Fibroblast of the aortic adventitia (primary cell): ENCODE measurements around the gene TGIF1. TPM values are rescaled to one million over a fixed set of nuclear protein-coding genes. Genes with fewer than 3 reads are reported as not detected.

Source experiments
- DNase-seq: peaks from one replicate; pipeline ENCODE4 v3.0.0-alpha.2; 2010; ENCODE audit warnings: low read depth
- H3K4me3 ChIP-seq: 2 replicates; pipeline ENCODE4 v1.5.1; 2011; ENCODE audit warnings: low read depth, mild to moderate bottlenecking, control low read depth, low read length, moderate library complexity
- total RNA-seq: library from RNA; depleted of rRNA; stranded (reverse); fragments of >200 nt; gene quantifications from 2 replicates; pipeline ENCODE4 v1.2.3, GENCODE V29; 2012; ENCODE audit warnings: low replicate concordance
- TF ChIP-seq, protein P1 (sequence below): IDR thresholded peaks from 2 replicates; pipeline ENCODE4 v1.5.1; 2011; ENCODE audit warnings: mild to moderate bottlenecking, low read length, control low read depth, inconsistent platforms; ENCODE audit not compliant: insufficient read depth

The TGIF1 gene
- total RNA-seq, 1 donor: 106 TPM

DNA sequence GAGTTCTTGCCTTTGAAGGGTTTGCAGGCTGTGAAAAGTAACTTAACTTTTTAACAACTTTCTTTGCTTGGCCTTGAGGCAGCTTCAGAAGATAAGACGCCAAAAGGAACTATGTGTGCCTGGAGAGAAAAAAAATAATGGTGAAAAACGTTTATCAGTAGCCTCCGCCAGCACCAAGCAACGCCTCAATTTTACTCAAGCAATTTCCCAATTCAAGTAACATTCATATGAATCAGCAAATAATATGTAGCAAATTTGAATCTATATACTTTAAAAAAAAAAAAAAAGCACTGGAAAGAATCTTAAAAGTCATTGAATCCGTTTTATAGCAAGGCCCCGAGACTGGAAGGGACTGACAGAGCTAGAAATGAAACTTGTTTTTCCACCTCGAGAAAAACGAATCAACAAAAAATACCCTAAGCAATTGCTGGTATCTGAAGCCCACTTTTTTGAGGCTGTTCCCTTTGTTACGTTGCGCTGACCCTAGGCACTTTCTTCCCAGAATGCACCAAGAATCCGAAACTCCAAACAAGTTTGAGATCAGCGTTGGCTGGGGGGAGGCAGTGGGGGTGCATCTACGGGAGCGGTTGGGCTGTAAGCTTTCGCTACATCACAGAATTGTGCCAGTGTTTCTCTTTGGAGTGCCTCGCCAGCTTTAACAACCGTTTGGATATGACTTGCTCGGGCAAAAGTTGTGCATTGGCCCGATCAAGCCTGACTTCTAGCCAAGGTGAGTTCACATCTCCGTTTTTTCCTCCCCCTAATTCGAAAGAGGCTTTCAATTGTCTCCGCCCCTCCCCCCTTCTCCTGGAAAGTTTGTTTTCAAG, 2.7 kb upstream of the TGIF1 start:
- DNase-seq: peak; percentile 92
- TF ChIP-seq, protein P1, sequence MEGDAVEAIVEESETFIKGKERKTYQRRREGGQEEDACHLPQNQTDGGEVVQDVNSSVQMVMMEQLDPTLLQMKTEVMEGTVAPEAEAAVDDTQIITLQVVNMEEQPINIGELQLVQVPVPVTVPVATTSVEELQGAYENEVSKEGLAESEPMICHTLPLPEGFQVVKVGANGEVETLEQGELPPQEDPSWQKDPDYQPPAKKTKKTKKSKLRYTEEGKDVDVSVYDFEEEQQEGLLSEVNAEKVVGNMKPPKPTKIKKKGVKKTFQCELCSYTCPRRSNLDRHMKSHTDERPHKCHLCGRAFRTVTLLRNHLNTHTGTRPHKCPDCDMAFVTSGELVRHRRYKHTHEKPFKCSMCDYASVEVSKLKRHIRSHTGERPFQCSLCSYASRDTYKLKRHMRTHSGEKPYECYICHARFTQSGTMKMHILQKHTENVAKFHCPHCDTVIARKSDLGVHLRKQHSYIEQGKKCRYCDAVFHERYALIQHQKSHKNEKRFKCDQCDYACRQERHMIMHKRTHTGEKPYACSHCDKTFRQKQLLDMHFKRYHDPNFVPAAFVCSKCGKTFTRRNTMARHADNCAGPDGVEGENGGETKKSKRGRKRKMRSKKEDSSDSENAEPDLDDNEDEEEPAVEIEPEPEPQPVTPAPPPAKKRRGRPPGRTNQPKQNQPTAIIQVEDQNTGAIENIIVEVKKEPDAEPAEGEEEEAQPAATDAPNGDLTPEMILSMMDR: no peak
- peak overlapping the region; percentile 68 for H3K4me3 ChIP-seq

DNA sequence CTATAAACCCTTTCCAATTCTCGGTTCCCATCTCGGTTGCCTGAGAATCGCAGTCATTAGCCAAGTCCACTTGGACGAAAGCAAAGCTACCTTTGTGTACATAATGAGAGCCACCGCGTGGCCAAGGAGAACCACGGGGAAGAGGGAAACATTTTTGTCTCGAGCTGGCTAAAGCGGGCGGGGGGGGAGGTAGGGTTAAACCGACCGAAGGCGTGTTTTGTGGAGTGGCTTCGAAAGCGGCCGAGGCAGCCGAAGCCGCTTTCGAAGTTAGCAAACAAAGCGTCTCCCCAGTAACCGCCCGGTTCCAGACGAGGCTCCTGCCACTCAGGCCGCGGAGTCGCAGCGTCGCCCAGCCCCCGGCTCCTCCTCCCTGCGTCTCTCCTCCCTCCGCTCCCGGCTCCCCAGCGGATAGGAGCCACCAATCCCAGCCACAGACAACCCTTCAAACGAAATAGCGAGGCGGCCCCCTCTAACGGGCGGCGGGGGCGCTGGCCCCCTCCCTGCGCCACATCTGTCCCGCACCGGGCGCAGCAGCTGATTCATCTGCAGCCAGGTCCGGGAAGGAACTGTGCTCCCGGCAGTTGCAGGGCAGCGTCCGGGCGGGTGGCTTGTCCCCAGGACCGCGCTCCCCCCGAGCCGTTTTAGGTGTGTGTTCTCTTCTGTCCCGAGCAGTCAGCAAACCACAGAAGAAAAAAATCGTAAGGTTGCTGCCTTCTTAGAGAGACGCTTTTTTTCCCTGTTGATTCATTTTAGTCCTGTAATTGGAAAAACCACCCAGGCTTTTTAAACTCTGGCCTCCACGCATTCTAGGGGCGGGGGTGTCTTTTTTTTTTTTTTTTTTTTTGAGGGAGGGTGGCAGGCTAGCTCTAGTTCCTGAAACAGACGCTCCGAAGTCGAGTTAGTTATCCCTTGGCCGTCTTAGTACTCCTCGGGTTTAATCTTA, 1.8 kb upstream of the TGIF1 start:
- peak overlapping the region; percentile 68 for H3K4me3 ChIP-seq
- TF ChIP-seq, protein P1: no peak
- DNase-seq: peak; percentile 96

DNA sequence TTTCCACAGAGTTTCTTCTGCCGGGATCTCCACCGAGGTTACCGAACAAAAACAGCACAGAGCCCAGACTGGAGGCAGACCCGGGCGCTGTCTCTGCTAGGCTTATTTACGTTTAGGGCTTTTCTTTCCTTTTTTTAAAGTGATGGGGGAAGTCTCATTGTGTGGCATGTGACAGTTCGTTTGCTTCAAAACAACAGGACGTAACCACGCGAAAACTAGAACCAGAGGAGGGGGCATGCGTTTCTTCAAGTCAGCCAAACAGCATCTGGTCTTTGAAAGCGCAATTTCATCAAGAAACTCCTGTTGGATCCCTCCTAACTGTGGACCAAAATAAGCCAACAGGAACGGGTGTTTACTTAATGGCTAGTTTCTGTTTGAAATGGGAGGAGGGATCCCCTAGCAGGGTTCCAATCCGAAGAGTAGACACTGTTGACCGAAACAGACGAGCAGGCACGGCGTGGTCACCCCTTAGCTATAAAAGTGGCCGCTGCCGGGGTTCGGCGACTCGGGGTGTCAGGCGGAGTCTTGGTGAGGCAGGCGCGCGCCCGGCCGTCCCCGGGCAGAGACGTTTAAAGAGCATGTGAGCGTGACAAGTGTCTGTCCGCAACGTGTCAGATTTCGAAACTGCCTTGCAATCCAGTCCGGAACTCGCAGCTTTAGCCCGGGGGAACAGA, 997 bp upstream of the TGIF1 start:
- TF ChIP-seq, protein P1: no peak
- peak; percentile 92 for DNase-seq
- H3K4me3 ChIP-seq: peak overlapping the region; percentile 68

DNA sequence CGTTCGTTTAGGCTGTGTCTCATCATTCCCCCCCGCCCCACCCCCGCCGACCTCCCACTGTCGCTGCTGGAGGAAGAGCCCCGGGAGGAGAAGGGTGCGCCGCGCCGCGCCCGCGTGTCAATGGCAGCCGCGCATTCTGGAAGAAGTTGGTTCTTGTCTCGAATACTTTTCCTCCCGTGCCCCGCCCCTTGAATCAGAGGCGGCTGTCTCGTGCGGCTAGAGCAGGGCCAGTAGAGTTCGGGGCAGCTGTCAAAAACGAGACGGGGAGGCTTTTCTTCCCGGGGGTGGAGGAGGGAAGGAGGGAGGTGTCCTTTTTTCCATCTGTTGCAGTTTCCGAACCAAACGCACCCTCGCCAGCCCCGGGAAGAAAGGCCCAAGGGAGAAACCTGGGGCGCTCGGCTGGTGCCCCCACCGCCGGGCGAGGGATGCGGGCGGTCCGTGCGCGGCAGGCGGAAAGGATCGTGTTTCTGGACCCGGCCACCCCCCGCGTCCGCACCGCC, 410 bp upstream of the TGIF1 start:
- peak; percentile 89 for DNase-seq
- H3K4me3 ChIP-seq: peak overlapping the region; percentile 68
- TF ChIP-seq, protein P1: no peak

DNA sequence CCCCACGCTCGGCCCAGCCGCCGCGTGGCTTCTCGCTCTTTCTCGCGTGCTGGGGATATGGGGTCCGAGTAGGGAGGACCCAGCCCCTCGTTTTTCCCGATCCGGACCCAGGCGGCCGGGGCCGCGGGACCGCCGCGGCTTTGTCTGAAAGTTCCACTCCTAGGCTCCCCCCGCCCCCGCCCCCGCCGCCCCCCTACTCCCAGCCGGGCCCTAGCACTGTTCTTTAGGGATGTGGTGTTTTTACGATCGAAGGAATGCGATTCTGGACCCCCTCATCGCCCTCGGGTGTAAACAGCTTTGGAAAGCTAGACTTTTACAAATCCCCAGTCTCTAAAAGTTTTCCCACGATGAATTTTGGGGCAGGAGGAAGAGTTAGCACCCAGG, 819 bp downstream of the TGIF1 start:
- peak overlapping the region; percentile 68 for H3K4me3 ChIP-seq
- TF ChIP-seq, protein P1: no peak
- DNase-seq: no peak
